Right lobe of liver (tissue), 6 donors: ENCODE data around the gene MYO1D. TPM values are rescaled to one million over a fixed set of nuclear protein-coding genes. Genes with fewer than 3 reads are reported as not detected.

Experiments
- ATAC-seq, 4 donors: fragments of 200-7000 bp; cut with Tn5 transposase; one replicate each; pipeline ENCODE4 v1.9.1; 2020; ENCODE audit warnings: mild to moderate bottlenecking in 4 of 4, moderate library complexity in 4 of 4
- DNase-seq, 3 donors: peaks; one replicate each; pipeline ENCODE4 v3.0.0-alpha.2; 2020
- H3K27ac ChIP-seq, 3 donors: fragments of 200-600 bp; one replicate each; pipeline ENCODE4 v1.8.0; 2022
- H3K27me3 ChIP-seq, 2 donors: fragments of 200-600 bp; one replicate each; pipeline ENCODE4 v1.8.0; 2022
- H3K36me3 ChIP-seq, 4 donors: fragments of 200-600 bp; sonication (generic) in 1 of 4; one replicate each; pipeline versions ENCODE4 v1.5.1 to v1.8.0; 2017 to 2022; ENCODE audit warnings: control low read depth in 1 of 4
- H3K4me1 ChIP-seq, 4 donors: fragments of 200-600 bp; sonication (generic) in 1 of 4; one replicate each; pipeline versions ENCODE4 v1.5.1 to v1.8.0; 2017 to 2022; ENCODE audit warnings: control low read depth in 1 of 4
- H3K4me3 ChIP-seq, 3 donors: fragments of 200-600 bp; one replicate each; pipeline ENCODE4 v1.8.0; 2022
- H3K9me3 ChIP-seq, 4 donors: fragments of 200-600 bp; sonication (generic) in 1 of 4; one replicate each; pipeline versions ENCODE4 v1.5.1 to v1.8.0; 2017 to 2022; ENCODE audit warnings: control low read depth in 1 of 4
- CTCF ChIP-seq, 4 donors: fragments of 200-600 bp in 3 of 4; fragments of 450-650 bp in 1 of 4; IDR thresholded peaks; one replicate each; pipeline versions ENCODE4 v1.5.1 to v1.8.0; 2016 to 2022; ENCODE audit warnings: antibody characterized with exemption in 4 of 4, mild to moderate bottlenecking in 2 of 4
- POLR2A ChIP-seq: fragments of 450-650 bp; IDR thresholded peaks from one replicate; pipeline ENCODE4 v1.6.1; 2017; ENCODE audit warnings: antibody characterized with exemption, mild to moderate bottlenecking
- WGBS: methylation state at CpG from one replicate; pipeline ENCODE4 v1.1.6; 2018; ENCODE audit warnings: low coverage, low lambda C conversion rate; ENCODE audit not compliant: insufficient coverage; ENCODE audit errors: missing lambda C conversion rate; 5-methylcytosine and 5-hydroxymethylcytosine counted together
- intact Hi-C, 2 donors: fragments of 100-400 bp; cut with DNase I; formaldehyde crosslinking; loops; one replicate each; pipeline versions ENCODE4 v1.11.2 to v1.14.1; 2022
- total RNA-seq, 6 experiments: library from RNA; depleted of rRNA in 2 of 6; stranded (reverse); fragments of >200 nt in 2 of 6; fragmentation: NEBNext Ultra II Directional in 3 of 6; extraction: Animal tissue kit (Norgen Biotek cat#: 25700) in 3 of 6; gene quantifications; one replicate each; pipeline versions ENCODE4 v1.1.0 to v1.2.4, GENCODE V29; 2016 to 2023
- donor health status: DM: no; HTN: yes; CAD: no.
- donor health status: DM: no; HTN: no; CAD: no.
- donor health status: DM: no; HTN: no; CAD: no.
- donor health status: DM: no; HTN: yes; CAD: no.
- donor health status: DM: no; HTN: yes; CAD: no.

MYO1D gene
- total RNA-seq, 6 experiments from 2014 or later, result 17.6 to 25.7 (median 21.0) TPM

GRCh38 chr17:32917842-32918241 is 40.9 kb upstream of the MYO1D start:
- Histone ChIP-seq H3K4me3 (no peak overlapping the region), H3K27ac (no peak overlapping the region), H3K4me1 (no peaks in the 10 kb centered on the region), H3K9me3 (no peaks in the 10 kb centered on the region), H3K36me3 (no peaks in the 10 kb centered on the region), H3K27me3 (no peaks in the 10 kb centered on the region)
- TF ChIP-seq POLR2A (no peak), CTCF (IDR thresholded peaks at IDR 0.05) (no peak)
- DNase-seq (no peak), ATAC-seq (no peak)
- 77% methylated on average over 3 of the region's 5 CpGs for WGBS
- intact Hi-C loops, result no loop called here

- Histone ChIP-seq H3K27ac (no peak overlapping the region), H3K4me1 (peaks cover 0 to 7% (median 0%) of the 10 kb centered on the region in 4 donors), H3K27me3 (no peaks in the 10 kb centered on the region), H3K36me3 (no peaks in the 10 kb centered on the region), H3K9me3 (no peaks in the 10 kb centered on the region), H3K4me3 (no peak overlapping the region)
- intact Hi-C loops, result no loop called here
- DNase-seq, result no peak
- TF ChIP-seq CTCF (IDR thresholded peaks at IDR 0.05) (no peak), POLR2A (no peak)
- ATAC-seq, result no peak
These were observed 40.2 kb upstream of the MYO1D start for GRCh38 chr17:32917081-32917480.

GRCh38 chr17:32916134-32916533 is 39.2 kb upstream of the MYO1D start:
- ATAC-seq, result no peak
- no peaks in the 10 kb centered on the region for H3K9me3 ChIP-seq
- DNase-seq, result no peak
- no peaks in the 10 kb centered on the region for H3K36me3 ChIP-seq
- no peak overlapping the region for H3K4me3 ChIP-seq
- no peak overlapping the region for H3K27ac ChIP-seq
- intact Hi-C loops, result no loop called here
- no peaks in the 10 kb centered on the region for H3K27me3 ChIP-seq
- peaks cover 0 to 12% (median 0%) of the 10 kb centered on the region in 4 donors for H3K4me1 ChIP-seq
- TF ChIP-seq POLR2A (no peak), CTCF (IDR thresholded peaks at IDR 0.05) (no peak)
- 65% methylated on average over 3 of the region's 3 CpGs for WGBS

DNA sequence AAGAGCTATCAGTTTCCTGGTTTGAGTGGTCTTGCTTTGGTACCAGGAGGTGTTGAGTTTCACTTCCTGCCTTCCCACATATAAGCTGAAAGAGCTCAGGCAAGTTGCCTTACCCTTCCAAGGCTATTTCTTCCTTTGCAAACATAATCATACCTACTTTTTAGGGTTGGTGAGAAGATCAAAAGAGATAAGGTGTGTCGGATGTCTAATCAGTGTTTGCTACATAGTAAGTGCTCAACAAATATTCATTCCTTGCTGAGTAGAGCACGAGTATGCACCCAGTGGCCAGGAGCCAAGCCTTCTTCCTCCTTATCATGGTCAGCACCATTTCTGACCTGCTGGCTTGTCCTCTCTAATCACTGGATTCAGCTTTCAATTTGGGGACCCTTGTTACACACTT is 38.3 kb upstream of the MYO1D start:
- DNase-seq (no peak), ATAC-seq (no peak)
- H3K27ac ChIP-seq, result no peak overlapping the region
- WGBS, result 60% methylated on average over 2 of the region's 2 CpGs
- intact Hi-C loops, result no loop called here
- H3K27me3 ChIP-seq, result no peaks in the 10 kb centered on the region
- H3K4me3 ChIP-seq, result no peak overlapping the region
- H3K9me3 ChIP-seq, result no peaks in the 10 kb centered on the region
- peaks cover 0 to 12% (median 0%) of the 10 kb centered on the region in 4 donors for H3K4me1 ChIP-seq
- no peaks in the 10 kb centered on the region for H3K36me3 ChIP-seq
- TF ChIP-seq CTCF (IDR thresholded peaks at IDR 0.05) (no peak), POLR2A (no peak)

- ATAC-seq (no peak), DNase-seq (no peak)
- TF ChIP-seq CTCF (IDR thresholded peaks at IDR 0.05) (no peak), POLR2A (no peak)
- Histone ChIP-seq H3K27ac (no peak overlapping the region), H3K27me3 (no peaks in the 10 kb centered on the region), H3K9me3 (no peaks in the 10 kb centered on the region), H3K4me3 (no peak overlapping the region), H3K36me3 (no peaks in the 10 kb centered on the region), H3K4me1 (peaks cover 0 to 12% (median 0%) of the 10 kb centered on the region in 4 donors)
- intact Hi-C loops, result no loop called here
- 60% methylated on average over 3 of the region's 3 CpGs for WGBS
These were observed 37.3 kb upstream of the MYO1D start for GRCh38 chr17:32914181-32914580.
